Upper lobe of left lung (tissue), 4 donors: ENCODE data around the gene AMIGO1.

Experiments
- CTCF ChIP-seq, 6 experiments: fragments of 450-650 bp in 4 of 6; fragments of 200-600 bp in 2 of 6; sonication (generic) in 2 of 6; IDR thresholded peaks; one replicate each; pipeline ENCODE4 v1.5.1; 2016 to 2019; ENCODE audit warnings: antibody characterized with exemption in 6 of 6
- EP300 ChIP-seq, 4 donors: sonication (generic); formaldehyde crosslinking; IDR thresholded peaks; one replicate each; pipeline ENCODE4 v1.5.1; 2017; ENCODE audit warnings: antibody characterized with exemption in 4 of 4, control low read depth in 2 of 4
- POLR2A ChIP-seq, 4 donors: fragments of 450-650 bp; IDR thresholded peaks; one replicate each; pipeline ENCODE4 v1.5.1; 2016 to 2017; ENCODE audit warnings: antibody characterized with exemption in 4 of 4, mild to moderate bottlenecking in 2 of 4
- POLR2AphosphoS5 ChIP-seq, 2 donors: sonication (generic); formaldehyde crosslinking; IDR thresholded peaks; one replicate each; pipeline ENCODE4 v1.5.1; 2017; ENCODE audit warnings: antibody characterized with exemption in 2 of 2

GRCh38 chr1:109493227-109493626 is 16.3 kb downstream of the AMIGO1 start:
- no peak for TF ChIP-seq CTCF (IDR thresholded peaks at IDR 0.05)
- no peak for TF ChIP-seq POLR2AphosphoS5 (IDR thresholded peaks at IDR 0.05)
- no peak for TF ChIP-seq POLR2A (IDR thresholded peaks at IDR 0.05)
- TF ChIP-seq EP300 (IDR thresholded peaks at IDR 0.05): no peak
